IMR-90 (cell line): ENCODE results near the gene FNBP1L. TPM values are rescaled to one million over a fixed set of nuclear protein-coding genes. Genes with fewer than 3 reads are reported as not detected.

Source experiments
- ATAC-seq: fragments of 200-7000 bp; cut with Tn5 transposase; 2 replicates; pipeline ENCODE4 v1.9.1; 2020; ENCODE audit warnings: low read depth, mild to moderate bottlenecking, moderate library complexity
- BruUV-seq: library from RNA; stranded (reverse); fragments of 400-500 nt; replicated peaks from 2 replicates; lab custom pipeline; 2021; lab: Mats Ljungman, UMichigan
- CTCF ChIA-PET: fragments of 300-600 bp; formaldehyde crosslinking; extraction: SDS; loops from one replicate; lab custom pipeline; 2021; ENCODE audit warnings: antibody characterized with exemption; lab: Yijun Ruan, JAX
- POLR2A ChIA-PET: fragments of 300-600 bp; sonication (Branson Sonifier 250); formaldehyde crosslinking; loops from one replicate; lab custom pipeline; 2022; ENCODE audit warnings: antibody characterized with exemption; ENCODE audit not compliant: unreplicated experiment; lab: Charles Lee
- DNase-seq: peaks from one replicate; pipeline ENCODE4 v3.0.0; 2013
- H2AFZ ChIP-seq: replicated peaks from 2 replicates; pipeline ENCODE3; 2013; ENCODE audit warnings: low read length, mild to moderate bottlenecking; ENCODE audit not compliant: poor library complexity
- H2AK5ac ChIP-seq: 2 replicates; pipeline ENCODE4 v1.6.1; 2013; ENCODE audit warnings: low read depth, low read length, inconsistent platforms
- H2AK9ac ChIP-seq: replicated peaks from 2 replicates; pipeline ENCODE3; 2013; ENCODE audit warnings: mild to moderate bottlenecking, low read depth, low read length, moderate library complexity; ENCODE audit not compliant: poor library complexity
- H2BK120ac ChIP-seq: 2 replicates; pipeline ENCODE4 v1.6.1; 2013; ENCODE audit warnings: low read depth, low read length, inconsistent platforms
- H2BK15ac ChIP-seq: 3 replicates; pipeline ENCODE4 v1.6.1; 2013; ENCODE audit warnings: low read depth, low read length, inconsistent platforms
- H2BK20ac ChIP-seq: 2 replicates; pipeline ENCODE4 v1.6.1; 2013; ENCODE audit warnings: low read depth, mild to moderate bottlenecking, inconsistent platforms, low read length, moderate library complexity
- H2BK5ac ChIP-seq: 2 replicates; pipeline ENCODE4 v1.6.1; 2013; ENCODE audit warnings: mild to moderate bottlenecking, low read depth, low read length, inconsistent platforms; ENCODE audit not compliant: poor library complexity, severe bottlenecking
- H3K14ac ChIP-seq: replicated peaks from 2 replicates; pipeline ENCODE4 v1.6.1; 2013; ENCODE audit warnings: low read depth, low read length, inconsistent platforms
- H3K18ac ChIP-seq: 2 replicates; pipeline ENCODE4 v1.6.1; 2013; ENCODE audit warnings: low read depth, low read length, control low read depth
- H3K23ac ChIP-seq: 2 replicates; pipeline ENCODE4 v1.6.1; 2013; ENCODE audit warnings: low read depth, low read length, inconsistent platforms
- H3K27ac ChIP-seq: 2 replicates; pipeline ENCODE4 v1.5.1; 2013; ENCODE audit warnings: mild to moderate bottlenecking, control low read depth, low read length; ENCODE audit not compliant: insufficient read depth
- H3K27me3 ChIP-seq: 2 replicates; pipeline ENCODE4 v1.6.1; 2013; ENCODE audit warnings: low read length; ENCODE audit not compliant: control insufficient read depth, insufficient read depth
- H3K36me3 ChIP-seq: 2 replicates; pipeline ENCODE4 v1.6.1; 2013; ENCODE audit warnings: low read length, mixed read lengths; ENCODE audit not compliant: control insufficient read depth, insufficient read depth
- H3K4ac ChIP-seq: 2 replicates; pipeline ENCODE4 v1.6.1; 2013; ENCODE audit warnings: low read depth, low read length, inconsistent platforms
- H3K4me1 ChIP-seq: 2 replicates; pipeline ENCODE4 v1.6.1; 2013; ENCODE audit warnings: low read length, mixed read lengths; ENCODE audit not compliant: control insufficient read depth, insufficient read depth
- H3K4me2 ChIP-seq: 2 replicates; pipeline ENCODE4 v1.6.1; 2013; ENCODE audit warnings: low read depth, mild to moderate bottlenecking, control low read depth, low read length, moderate library complexity
- H3K4me3 ChIP-seq: 2 replicates; pipeline ENCODE4 v1.5.1; 2013; ENCODE audit warnings: low read depth, mild to moderate bottlenecking, control low read depth, low read length, moderate library complexity; ENCODE audit not compliant: insufficient read depth
- H3K56ac ChIP-seq: 2 replicates; pipeline ENCODE4 v1.6.1; 2013; ENCODE audit warnings: low read length, inconsistent platforms; ENCODE audit not compliant: insufficient read depth; ENCODE audit errors: extremely low read depth
- H3K79me1 ChIP-seq, 2 experiments: 2 replicates each; pipeline ENCODE4 v1.6.1; 2013; ENCODE audit warnings: low read length in 2 of 2, inconsistent platforms in 1 of 2, low read depth in 1 of 2
- H3K9ac ChIP-seq: 2 replicates; pipeline ENCODE4 v1.6.1; 2013; ENCODE audit warnings: low read depth, low read length, control low read depth
- H3K9me1 ChIP-seq: 2 replicates; pipeline ENCODE4 v1.6.1; 2013; ENCODE audit warnings: low read length, inconsistent platforms; ENCODE audit not compliant: insufficient read depth
- H3K9me3 ChIP-seq: 2 replicates; pipeline ENCODE4 v1.6.1; 2013; ENCODE audit warnings: low read length; ENCODE audit not compliant: control insufficient read depth, insufficient read depth
- H4K20me1 ChIP-seq: 2 replicates; pipeline ENCODE4 v1.6.1; 2013; ENCODE audit warnings: low read length, inconsistent platforms; ENCODE audit not compliant: insufficient read depth
- H4K5ac ChIP-seq: 2 replicates; pipeline ENCODE4 v1.6.1; 2013; ENCODE audit warnings: mild to moderate bottlenecking, low read depth, low read length, control low read depth
- H4K8ac ChIP-seq, 2 experiments: 2 replicates each; pipeline ENCODE4 v1.6.1; 2013; ENCODE audit warnings: low read depth in 2 of 2, low read length in 2 of 2, control low read depth in 1 of 2, inconsistent platforms in 1 of 2
- H4K91ac ChIP-seq: 2 replicates; pipeline ENCODE4 v1.6.1; 2013; ENCODE audit warnings: low read depth, low read length, inconsistent platforms; ENCODE audit not compliant: insufficient read depth
- MAZ ChIP-seq: IDR thresholded peaks from 2 replicates; pipeline ENCODE4 v1.6.1; 2012; ENCODE audit warnings: low read depth, mild to moderate bottlenecking, low read length, improper control_type of control experiment, moderate library complexity, borderline replicate concordance
- WGBS, 2 experiments: methylation state at CpG; one replicate each; pipeline versions ENCODE4 v1.1.5 to v1.1.7; 2013; ENCODE audit warnings: missing lambda C conversion rate in 2 of 2; ENCODE audit not compliant: insufficient read length in 1 of 2; ENCODE audit errors: extremely low coverage in 2 of 2; 5-methylcytosine and 5-hydroxymethylcytosine counted together
- dilution Hi-C: fragments of 300-500 bp; cut with HindIII; formaldehyde crosslinking; loops from one replicate; pipeline ENCODE4 v1.14.3; 2018; ENCODE audit warnings: low sequenced_read_pairs; ENCODE audit not compliant: unreplicated experiment
- in situ Hi-C: fragments of 300-500 bp; cut with MboI; formaldehyde crosslinking; loops from 3 replicates; pipeline ENCODE4 v1.14.3; 2019; ENCODE audit warnings: low sequenced_read_pairs, inconsistent platforms, mixed read lengths
- intact Hi-C: fragments of 100-400 bp; cut with micrococcal nuclease; formaldehyde crosslinking; loops from 2 replicates; pipeline ENCODE4 v1.10.0; 2022
- polyA plus RNA-seq, 3 experiments: library from polyadenylated mRNA; depleted of rRNA; stranded (reverse); fragments of >200 nt; gene quantifications; 2 replicates each; pipeline ENCODE4 v1.2.3, GENCODE V29; 2012; ENCODE audit warnings: low replicate concordance in 1 of 3
- total RNA-seq: library from RNA; depleted of rRNA; stranded (reverse); fragments of >200 nt; gene quantifications from 2 replicates; pipeline ENCODE4 v1.2.3, GENCODE V29; 2012

Gene FNBP1L
- total and polyA plus RNA-seq, 2 of the 4 experiments (the other 2 are of a cell fraction) = 9.3 to 15.2 TPM

GRCh38 chr1:93591676-93592550, 144.0 kb downstream of the FNBP1L start:
- dilution Hi-C loops (no loop called here), in situ Hi-C loops (no loop called here), intact Hi-C loops (no loop called here)
- Histone ChIP-seq H2BK5ac (no peak overlapping the region), H3K9me3 (no peaks in the 10 kb centered on the region), H3K36me3 (peaks cover 37% of the 10 kb centered on the region), H2AFZ (no peak overlapping the region), H3K4ac (no peak overlapping the region), H3K9me1 (peaks cover 53% of the 10 kb centered on the region), H4K5ac (no peak overlapping the region), H4K8ac (no peak overlapping the region), H4K20me1 (peaks cover 81% of the 10 kb centered on the region), H3K4me3 (no peak overlapping the region), H3K4me2 (no peak overlapping the region), H3K23ac (no peak overlapping the region), H3K4me1 (peaks cover 19% of the 10 kb centered on the region), H3K27ac (no peak overlapping the region), H2BK15ac (no peak overlapping the region), H3K14ac (no peak overlapping the region), H3K79me1 (peaks cover 50 to 91% of the 10 kb centered on the region in 2 experiments), H2AK5ac (no peak overlapping the region), H3K9ac (no peak overlapping the region), H3K56ac (no peak overlapping the region), H2BK20ac (no peak overlapping the region), H3K18ac (no peak overlapping the region), H2AK9ac (peak overlapping the region; percentile 33), H2BK120ac (no peak overlapping the region), H4K91ac (no peak overlapping the region), H3K27me3 (no peaks in the 10 kb centered on the region)
- no TSS peak for BruUV-seq
- ATAC-seq = no peak
- TF ChIP-seq MAZ = no peak
- CTCF ChIA-PET = interaction anchor here (1.0 kb wide), 1 partner anchor 222 kb away, joined by 3 read pairs; no protein-coding TSS in a partner anchor
- POLR2A ChIA-PET = no interaction called here
- 76% methylated on average over 5 of the region's 17 CpGs; no CpG with 5 or more reads in 1 of the 2 experiments for WGBS, 2 experiments
- no peak for DNase-seq
